Erythroblast (primary cell): ENCODE measurements around the gene GGT6.

Experiments
- GATA1 ChIP-seq: IDR thresholded peaks from 2 replicates; pipeline ENCODE4 v1.6.1; 2011; ENCODE audit warnings: low read depth, mild to moderate bottlenecking, control low read depth, low read length, moderate library complexity
- POLR2A ChIP-seq: IDR thresholded peaks from 2 replicates; pipeline ENCODE4 v1.6.1; 2011; ENCODE audit warnings: mild to moderate bottlenecking, low read length

DNA sequence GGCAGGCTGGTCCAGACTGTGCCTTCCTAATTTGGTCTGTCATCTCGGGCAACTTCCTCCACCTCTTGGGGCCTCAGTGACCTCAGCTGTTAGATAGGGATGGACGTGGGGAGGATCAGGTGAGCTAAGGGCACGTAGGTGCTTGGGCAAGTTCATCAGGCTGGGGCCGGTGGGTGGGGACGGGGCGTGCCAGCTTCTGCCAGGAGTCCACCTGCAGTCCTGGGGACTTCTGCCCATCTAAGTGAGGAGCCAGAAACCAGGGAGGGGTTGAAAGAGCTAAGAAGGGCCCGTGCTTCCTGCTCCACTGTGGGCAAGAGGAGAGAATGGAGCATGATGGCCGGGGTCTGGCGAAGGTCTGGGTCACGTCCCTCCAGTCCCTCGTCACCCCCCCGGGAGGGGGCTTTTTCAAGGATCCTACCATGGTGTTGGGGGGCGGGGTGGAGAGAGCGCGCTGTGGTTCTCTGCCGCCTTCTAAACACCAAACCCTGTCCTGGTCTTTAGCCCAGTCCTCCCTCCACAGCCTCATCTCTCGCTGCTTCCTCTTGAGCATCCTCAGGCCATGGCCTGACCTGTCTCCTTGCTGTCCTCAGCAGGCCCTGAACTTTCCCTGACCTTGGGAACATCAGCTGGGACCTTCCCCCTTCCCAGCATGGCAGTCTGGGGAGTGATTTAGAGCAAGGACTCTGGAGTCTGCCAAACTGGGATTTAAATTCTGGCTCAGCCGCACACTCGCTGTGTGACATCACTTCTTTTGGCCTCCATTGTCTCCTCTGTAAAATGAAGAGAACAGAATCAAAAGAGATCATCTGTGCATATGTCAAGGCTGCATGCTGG, 40.1 kb downstream of the GGT6 start:
- TF ChIP-seq POLR2A, result no peak
- no peak for TF ChIP-seq GATA1
